H1 (cell line): Measurements from ENCODE around the gene CDH10. TPM values are rescaled to one million over a fixed set of nuclear protein-coding genes. Genes with fewer than 3 reads are reported as not detected.

Experiments used
- CTCF ChIA-PET: fragments of 300-600 bp; sonication (Branson Sonifier 250); formaldehyde crosslinking; loops from one replicate; lab custom pipeline; 2021; ENCODE audit not compliant: partially characterized antibody; lab: Charles Lee
- POLR2A ChIA-PET: fragments of 300-600 bp; sonication (Branson Sonifier 250); formaldehyde crosslinking; loops from one replicate; lab custom pipeline; 2021; ENCODE audit warnings: inconsistent platforms; ENCODE audit not compliant: partially characterized antibody; lab: Charles Lee
- DNase-seq, 2 experiments: peaks; one replicate each; pipeline versions ENCODE4 v3.0.0 to v3.0.0-alpha.2; 2010 to 2022; ENCODE audit warnings: low spot score in 2 of 2, low read depth in 1 of 2, mixed read lengths in 1 of 2
- FAIRE-seq: peaks from 2 replicates; lab custom pipeline; 2011; peaks lifted over from hg19 to GRCh38; lab: Jason Lieb, UNC
- H2AFZ ChIP-seq: 2 replicates; pipeline ENCODE4 v1.8.1; 2012; ENCODE audit warnings: low read length, inconsistent platforms
- H2AK5ac ChIP-seq: 2 replicates; pipeline ENCODE4 v1.6.1; 2013; ENCODE audit warnings: low read depth, low read length
- H2BK120ac ChIP-seq: replicated peaks from 2 replicates; pipeline ENCODE3; 2013; ENCODE audit warnings: low read depth, low read length, inconsistent platforms
- H2BK12ac ChIP-seq: 2 replicates; pipeline ENCODE4 v1.6.1; 2013; ENCODE audit warnings: low read depth, low read length
- H2BK15ac ChIP-seq: 2 replicates; pipeline ENCODE4 v1.6.1; 2013; ENCODE audit warnings: low read length
- H2BK20ac ChIP-seq: 2 replicates; pipeline ENCODE4 v1.6.1; 2013; ENCODE audit warnings: low read length
- H2BK5ac ChIP-seq: 2 replicates; pipeline ENCODE4 v1.6.1; 2013; ENCODE audit warnings: low read depth, low read length
- H3K14ac ChIP-seq: 2 replicates; pipeline ENCODE4 v1.6.1; 2013; ENCODE audit warnings: inconsistent platforms; ENCODE audit not compliant: insufficient read length
- H3K18ac ChIP-seq: 2 replicates; pipeline ENCODE4 v1.6.1; 2013; ENCODE audit warnings: low read length; ENCODE audit errors: extremely low read depth
- H3K23ac ChIP-seq: 2 replicates; pipeline ENCODE4 v1.6.1; 2013; ENCODE audit warnings: inconsistent platforms; ENCODE audit not compliant: insufficient read length
- H3K23me2 ChIP-seq: 2 replicates; pipeline ENCODE4 v1.6.1; 2013; ENCODE audit warnings: low read depth, low read length
- H3K27ac ChIP-seq: 2 replicates; pipeline ENCODE4 v1.6.1; 2011; ENCODE audit warnings: low read depth, low read length, inconsistent platforms
- H3K27me3 ChIP-seq, 4 experiments: replicated peaks in 1 of 4; 1 replicate in 1 of 4; 2 replicates in 3 of 4; pipeline versions ENCODE4 v1.6.1 to v1.8.1; 2011 to 2013; ENCODE audit warnings: low read length in 3 of 4, mild to moderate bottlenecking in 3 of 4, inconsistent platforms in 2 of 4, mixed read lengths in 2 of 4, moderate library complexity in 1 of 4; ENCODE audit not compliant: control insufficient read depth in 3 of 4, insufficient read depth in 3 of 4; ENCODE audit errors: extremely low read depth in 1 of 4
- H3K36me3 ChIP-seq, 4 experiments: 2 replicates each; pipeline versions ENCODE4 v1.6.1 to v1.8.1; 2011 to 2013; ENCODE audit warnings: mild to moderate bottlenecking in 4 of 4, low read length in 3 of 4, moderate library complexity in 2 of 4, control low read depth in 1 of 4, inconsistent platforms in 1 of 4; ENCODE audit not compliant: insufficient read depth in 4 of 4, control insufficient read depth in 2 of 4
- H3K4ac ChIP-seq: replicated peaks from 2 replicates; pipeline ENCODE3; 2013; ENCODE audit warnings: low read length, low read depth, mixed read lengths, inconsistent platforms; ENCODE audit not compliant: insufficient read length
- H3K4me1 ChIP-seq, 4 experiments: replicated peaks in 1 of 4; 1 replicate in 1 of 4; 2 replicates in 3 of 4; pipeline versions ENCODE4 v1.6.1 to v1.8.1; 2011 to 2013; ENCODE audit warnings: low read length in 3 of 4, inconsistent platforms in 2 of 4, mixed read lengths in 1 of 4; ENCODE audit not compliant: insufficient read depth in 4 of 4, control insufficient read depth in 3 of 4
- H3K4me2 ChIP-seq, 2 experiments: 2 replicates each; pipeline versions ENCODE4 v1.6.1 to v1.8.1; 2011 to 2013; ENCODE audit warnings: low read depth in 2 of 2, low read length in 2 of 2, control low read depth in 1 of 2, inconsistent platforms in 1 of 2, mild to moderate bottlenecking in 1 of 2; ENCODE audit not compliant: insufficient read depth in 1 of 2
- H3K4me3 ChIP-seq, 4 experiments: fragments of 200-600, 300-600 bp in 1 of 4; sonication (generic), shearing (Covaris generic), sonication (Bioruptor Twin) in 1 of 4; 2 replicates each; pipeline versions ENCODE4 v1.5.1 to v1.8.1; 2011 to 2016; ENCODE audit warnings: low read length in 4 of 4, low read depth in 3 of 4, control low read depth in 2 of 4, inconsistent platforms in 2 of 4, mild to moderate bottlenecking in 2 of 4, mixed read lengths in 1 of 4, moderate library complexity in 1 of 4; ENCODE audit not compliant: insufficient read depth in 2 of 4; ENCODE audit errors: extremely low read depth in 1 of 4
- H3K56ac ChIP-seq: replicated peaks from 2 replicates; pipeline ENCODE3; 2013; ENCODE audit warnings: low read depth, mild to moderate bottlenecking, mixed read lengths, low read length, inconsistent platforms; ENCODE audit not compliant: insufficient read length
- H3K79me1 ChIP-seq: 2 replicates; pipeline ENCODE4 v1.6.1; 2013; ENCODE audit warnings: low read depth, low read length, control low read depth
- H3K79me2 ChIP-seq, 2 experiments: 2 replicates each; pipeline versions ENCODE4 v1.6.1 to v1.8.1; 2012 to 2013; ENCODE audit warnings: low read length in 2 of 2, mild to moderate bottlenecking in 2 of 2, inconsistent platforms in 1 of 2; ENCODE audit not compliant: insufficient read depth in 2 of 2, control insufficient read depth in 1 of 2
- H3K9ac ChIP-seq, 4 experiments: replicated peaks in 1 of 4; 1 replicate in 1 of 4; 2 replicates in 3 of 4; pipeline versions ENCODE4 v1.6.1 to v1.8.1; 2011 to 2013; ENCODE audit warnings: low read depth in 3 of 4, low read length in 3 of 4, control low read depth in 2 of 4, mild to moderate bottlenecking in 2 of 4, moderate library complexity in 2 of 4, inconsistent platforms in 1 of 4; ENCODE audit errors: extremely low read depth in 1 of 4
- H3K9me3 ChIP-seq, 2 experiments: 2 replicates each; pipeline versions ENCODE4 v1.6.1 to v1.8.1; 2012 to 2013; ENCODE audit warnings: mild to moderate bottlenecking in 2 of 2, moderate library complexity in 2 of 2, control low read depth in 1 of 2, inconsistent platforms in 1 of 2, low read depth in 1 of 2, low read length in 1 of 2, mixed read lengths in 1 of 2; ENCODE audit not compliant: insufficient read depth in 2 of 2
- H4K20me1 ChIP-seq, 2 experiments: replicated peaks in 1 of 2; 2 replicates each; pipeline versions ENCODE3 to v1.8.1; 2011 to 2013; ENCODE audit warnings: inconsistent platforms in 2 of 2, low read length in 2 of 2, mild to moderate bottlenecking in 1 of 2; ENCODE audit not compliant: insufficient read depth in 2 of 2, control insufficient read depth in 1 of 2
- H4K5ac ChIP-seq: 2 replicates; pipeline ENCODE4 v1.6.1; 2013; ENCODE audit warnings: low read length, low read depth, mixed read lengths, inconsistent platforms; ENCODE audit not compliant: insufficient read length
- H4K8ac ChIP-seq: 2 replicates; pipeline ENCODE4 v1.8.0; 2013; ENCODE audit warnings: mild to moderate bottlenecking, moderate library complexity, low read length, inconsistent platforms; ENCODE audit not compliant: insufficient read depth; ENCODE audit errors: extremely low read depth
- H4K91ac ChIP-seq: replicated peaks from 2 replicates; pipeline ENCODE3; 2013; ENCODE audit warnings: low read length, mixed read lengths, inconsistent platforms; ENCODE audit not compliant: insufficient read length
- CEBPB ChIP-seq: IDR thresholded peaks from 2 replicates; pipeline ENCODE4 v1.6.1; 2012; ENCODE audit warnings: low read depth, low read length
- CREB1 ChIP-seq: IDR thresholded peaks from 2 replicates; pipeline ENCODE4 v1.6.1; 2012; ENCODE audit warnings: inconsistent platforms
- CTBP2 ChIP-seq: IDR thresholded peaks from 2 replicates; pipeline ENCODE4 v1.7.0; 2011; ENCODE audit warnings: borderline replicate concordance, mild to moderate bottlenecking, moderate library complexity, mixed read lengths, low read length; ENCODE audit not compliant: insufficient read depth, insufficient read length
- EGR1 ChIP-seq: IDR thresholded peaks from 2 replicates; pipeline ENCODE4 v1.6.1; 2011; ENCODE audit warnings: low read depth, low read length, borderline replicate concordance
- GABPA ChIP-seq: IDR thresholded peaks from 2 replicates; pipeline ENCODE4 v1.6.1; 2011; ENCODE audit warnings: mild to moderate bottlenecking, low read length, moderate library complexity, borderline replicate concordance; ENCODE audit not compliant: insufficient read depth
- GTF2F1 ChIP-seq: IDR thresholded peaks from 2 replicates; pipeline ENCODE4 v1.6.1; 2012; ENCODE audit warnings: low read depth, low read length, improper control_type of control experiment, borderline replicate concordance
- RXRA ChIP-seq: IDR thresholded peaks from 2 replicates; pipeline ENCODE4 v1.6.1; 2011; ENCODE audit warnings: low read depth, mild to moderate bottlenecking, low read length, moderate library complexity; ENCODE audit not compliant: insufficient read depth
- SAP30 ChIP-seq: fragments of 300-600 bp; sonication (generic); IDR thresholded peaks from 2 replicates; pipeline ENCODE4 v1.7.1; 2012; ENCODE audit warnings: low read length, moderate library complexity, mild to moderate bottlenecking, inconsistent platforms; ENCODE audit not compliant: insufficient read depth, insufficient replicate concordance
- SIN3A ChIP-seq, 2 experiments: IDR thresholded peaks in 1 of 2; conservative IDR thresholded peaks in 1 of 2; 2 replicates each; pipeline ENCODE4 v1.6.1; 2011 to 2012; ENCODE audit warnings: low read length in 2 of 2, improper control_type of control experiment in 1 of 2, low read depth in 1 of 2, mild to moderate bottlenecking in 1 of 2
- SP1 ChIP-seq: IDR thresholded peaks from 2 replicates; pipeline ENCODE4 v1.6.1; 2011; ENCODE audit warnings: low read depth, low read length
- TAF1 ChIP-seq: IDR thresholded peaks from 2 replicates; pipeline ENCODE4 v1.6.1; 2011; ENCODE audit warnings: mild to moderate bottlenecking, low read depth, low read length
- TAF7 ChIP-seq: optimal IDR thresholded peaks from 2 replicates; pipeline ENCODE3; 2011; ENCODE audit warnings: low read depth, mild to moderate bottlenecking, inconsistent platforms, low read length, moderate library complexity, borderline replicate concordance
- TEAD4 ChIP-seq: IDR thresholded peaks from 2 replicates; pipeline ENCODE4 v1.6.1; 2012; ENCODE audit warnings: low read depth, low read length, inconsistent platforms, mixed read lengths
- WGBS, 2 experiments: shearing (Covaris generic) in 1 of 2; methylation state at CpG; one replicate each; pipeline versions ENCODE4 v1.1.6 to v1.1.7; 2013 to 2015; ENCODE audit warnings: low lambda C conversion rate in 2 of 2, mixed read lengths in 2 of 2, inconsistent platforms in 1 of 2, low coverage in 1 of 2, missing lambda C conversion rate in 1 of 2; ENCODE audit not compliant: insufficient replicate concordance in 2 of 2, insufficient coverage in 1 of 2, insufficient read length in 1 of 2; ENCODE audit errors: extremely low coverage in 1 of 2, missing lambda C conversion rate in 1 of 2; 5-methylcytosine and 5-hydroxymethylcytosine counted together
- polyA plus RNA-seq, 7 experiments: library from polyadenylated mRNA; depleted of rRNA in 3 of 7; stranded (reverse) in 5 of 7; unstranded in 2 of 7; fragments of >200 nt in 5 of 7; fragments of 200-250 nt in 2 of 7; gene quantifications; 1 replicate in 5 of 7; 2 replicates in 1 of 7; 4 replicates in 1 of 7; pipeline versions ENCODE4 v1.2.1 to v1.2.3, GENCODE V29; 2011 to 2013; ENCODE audit warnings: missing spikeins in 2 of 7, mixed read lengths in 2 of 7
- total RNA-seq: library from RNA; stranded (reverse); fragmentation: NEBNext Ultra II Directional; extraction: Animal tissue kit (Norgen Biotek cat#: 25700); gene quantifications from 2 replicates; pipeline ENCODE4 v1.2.1, GENCODE V29; 2021

The CDH10 gene
- total and polyA plus RNA-seq, 2 of the 8 experiments (the other 6 are each of a cell fraction or from before 2014, with no cell fraction given), result 0.11 TPM; not detected in 1

- H3K79me2 ChIP-seq, result no peaks in the 10 kb centered on the region
- H3K14ac ChIP-seq, result no peak overlapping the region
- H2BK5ac ChIP-seq, result no peak overlapping the region
- no peak overlapping the region for H3K4me2 ChIP-seq
- no peak overlapping the region for H4K8ac ChIP-seq
- H3K4ac ChIP-seq, result no peak overlapping the region
- H3K4me1 ChIP-seq, result no peaks in the 10 kb centered on the region
- TF ChIP-seq GTF2F1 (no peak), TAF7 (no peak), SAP30 (no peak), CEBPB (no peak), SIN3A (conservative IDR thresholded peaks at IDR 0.05 in 1 of 2, IDR thresholded peaks at IDR 0.05 in 1 of 2; ENCODE audit: low read depth in 1 of 2, low read length in 2 of 2) (no peak), CREB1 (no peak), EGR1 (no peak), RXRA (no peak), SP1 (no peak), GABPA (no peak), TAF1 (no peak), CTBP2 (no peak), TEAD4 (no peak)
- TF ChIP-seq, all 59 proteins: peak for 0
- no peak overlapping the region for H2BK15ac ChIP-seq
- FAIRE-seq (no peak), DNase-seq (no peak)
- no peak overlapping the region for H3K56ac ChIP-seq
- no peaks in the 10 kb centered on the region for H3K79me1 ChIP-seq
- H3K23me2 ChIP-seq, result no peaks in the 10 kb centered on the region
- no peaks in the 10 kb centered on the region for H4K20me1 ChIP-seq
- no peak overlapping the region for H2BK120ac ChIP-seq
- CTCF ChIA-PET, result no interaction called here
- no peak overlapping the region for H3K23ac ChIP-seq
- no peaks in the 10 kb centered on the region for H3K36me3 ChIP-seq
- H2AFZ ChIP-seq, result no peak overlapping the region
- no peaks in the 10 kb centered on the region for H3K27me3 ChIP-seq
- H2AK5ac ChIP-seq, result no peak overlapping the region
- H3K9me3 ChIP-seq, result no peaks in the 10 kb centered on the region
- WGBS, 2 experiments, result 92% methylated on average over 3 of the region's 3 CpGs; no CpG with 5 or more reads in 1 of the 2 experiments
- no peak overlapping the region for H2BK20ac ChIP-seq
- H4K5ac ChIP-seq, result no peak overlapping the region
- H3K9ac ChIP-seq, result no peak overlapping the region
- H3K4me3 ChIP-seq, result no peak overlapping the region
- no peak overlapping the region for H4K91ac ChIP-seq
- H2BK12ac ChIP-seq, result no peak overlapping the region
- POLR2A ChIA-PET, result no interaction called here
- no peak overlapping the region for H3K27ac ChIP-seq
- H3K18ac ChIP-seq, result no peak overlapping the region
These were observed 153.3 kb downstream of the CDH10 start for GRCh38 chr5:24491490-24491889.
